ENCODE data around the gene FRS2.

GRCh38 chr12:69500631-69501030, 30.4 kb downstream of the FRS2 start:
- TF ChIP-seq CTCF (IDR thresholded peaks at IDR 0.05) (no peak), POLR2AphosphoS5 (IDR thresholded peaks at IDR 0.05) (no peak)

Data from gastroesophageal sphincter (tissue), 3 donors.